ENCODE data around the gene INPPL1.

The INPPL1 gene

GRCh38 chr11:72232260-72233055, 7.9 kb downstream of the INPPL1 start:
- peak; percentile 18 for DNase-seq

GRCh38 chr11:72233056-72233772, 8.6 kb downstream of the INPPL1 start:
- DNase-seq: peak; percentile 15

GRCh38 chr11:72233773-72234513, 9.4 kb downstream of the INPPL1 start:
- DNase-seq: peak; percentile 19

DNA sequence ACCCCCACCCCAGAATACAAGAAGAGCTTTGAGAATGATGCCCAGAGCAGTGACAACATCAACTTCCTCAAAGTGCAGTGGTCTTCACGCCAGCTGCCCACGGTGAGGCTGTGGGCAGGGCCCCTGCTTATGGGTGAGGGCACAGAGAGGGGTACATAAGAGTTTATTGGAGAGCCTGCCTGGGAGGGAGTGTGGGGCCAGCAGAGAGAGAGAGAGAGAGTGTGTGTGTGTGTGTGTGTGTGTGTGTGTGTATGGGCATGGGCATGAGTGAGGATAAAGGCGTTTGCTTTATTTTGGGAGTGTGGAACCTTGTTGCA, 9.9 kb downstream of the INPPL1 start:
- no peak for DNase-seq

DNA sequence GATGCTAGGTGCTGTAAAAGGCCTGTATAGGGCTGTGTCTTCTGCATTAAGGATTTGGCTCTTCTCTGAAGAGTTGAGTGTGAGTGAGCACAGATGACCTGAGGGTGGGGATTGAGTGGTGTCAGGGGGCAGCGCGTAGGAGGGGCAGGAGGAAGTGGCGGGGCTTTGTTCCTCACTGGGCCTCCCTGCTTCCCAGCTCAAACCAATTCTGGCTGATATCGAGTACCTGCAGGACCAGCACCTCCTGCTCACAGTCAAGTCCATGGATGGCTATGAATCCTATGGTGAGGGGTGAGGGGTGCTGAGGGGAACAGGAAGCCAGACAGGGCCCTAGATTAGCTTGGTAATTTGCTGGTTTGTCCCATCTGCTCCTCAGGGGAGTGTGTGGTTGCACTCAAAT, 10.4 kb downstream of the INPPL1 start:
- no peak for DNase-seq

DNA sequence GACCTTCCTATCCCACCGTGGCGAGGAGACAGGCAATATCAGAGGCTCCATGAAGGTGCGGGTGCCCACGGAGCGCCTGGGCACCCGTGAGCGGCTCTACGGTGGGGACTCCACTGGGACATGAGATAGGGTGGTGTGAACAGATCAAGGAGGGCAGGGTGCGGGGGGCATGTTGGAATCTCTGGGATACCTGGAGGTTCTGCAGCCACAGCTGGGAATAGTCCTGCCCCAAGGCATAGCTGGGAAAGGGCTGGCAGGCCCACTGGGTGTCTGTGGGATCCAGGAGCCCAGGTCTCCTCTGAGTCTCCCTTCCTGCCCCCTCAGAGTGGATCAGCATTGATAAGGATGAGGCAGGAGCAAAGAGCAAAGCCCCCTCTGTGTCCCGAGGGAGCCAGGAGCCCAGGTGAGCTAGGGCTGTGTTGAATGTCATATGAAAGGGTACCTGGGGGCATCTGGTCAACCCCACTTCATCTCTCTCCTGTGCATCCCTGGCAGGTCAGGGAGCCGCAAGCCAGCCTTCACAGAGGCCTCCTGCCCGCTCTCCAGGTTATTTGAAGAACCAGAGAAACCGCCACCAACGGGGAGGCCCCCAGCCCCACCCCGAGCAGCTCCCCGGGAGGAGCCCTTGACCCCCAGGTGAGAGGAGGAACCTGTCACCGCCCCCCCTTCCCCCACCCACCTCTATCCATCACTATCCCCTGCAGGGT, 10.9 kb downstream of the INPPL1 start:
- peak; percentile 20 for DNase-seq

DNA sequence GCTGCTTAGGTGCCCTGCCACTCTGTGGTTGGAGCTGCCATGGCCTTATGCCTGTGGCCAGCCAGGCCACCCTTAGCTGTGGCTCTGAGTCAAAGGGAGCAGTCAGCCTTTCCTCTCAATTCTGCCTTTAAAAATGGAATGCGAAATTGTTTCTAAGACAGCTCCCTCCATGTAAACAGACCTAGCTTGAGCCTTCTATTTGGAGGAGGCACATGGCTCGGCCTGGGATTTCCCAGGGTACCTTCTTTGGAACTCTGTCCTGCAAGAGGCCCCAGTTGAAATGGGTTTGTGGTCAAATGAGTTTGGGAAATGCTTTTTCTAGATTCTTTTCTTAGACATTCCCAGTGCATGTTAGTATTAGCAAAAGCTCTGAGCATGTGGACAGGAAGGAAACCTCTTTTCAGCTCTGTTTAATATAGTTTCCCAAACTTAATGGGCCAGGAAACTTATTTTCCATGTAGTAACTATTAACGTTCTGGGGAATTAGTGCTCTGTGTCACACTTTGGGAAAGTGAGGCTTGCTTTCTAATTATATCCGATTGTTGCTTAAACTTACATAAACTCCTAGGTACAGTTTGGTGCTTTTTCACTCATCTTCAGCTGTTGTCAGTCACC, 11.6 kb downstream of the INPPL1 start:
- DNase-seq: no peak

GRCh38 chr11:72236774-72237111, 12.2 kb downstream of the INPPL1 start:
- no peak for DNase-seq

GRCh38 chr11:72237112-72237931, 12.8 kb downstream of the INPPL1 start:
- DNase-seq: no peak

GRCh38 chr11:72238040-72238450, 13.5 kb downstream of the INPPL1 start:
- DNase-seq: peak; percentile 73

DNA sequence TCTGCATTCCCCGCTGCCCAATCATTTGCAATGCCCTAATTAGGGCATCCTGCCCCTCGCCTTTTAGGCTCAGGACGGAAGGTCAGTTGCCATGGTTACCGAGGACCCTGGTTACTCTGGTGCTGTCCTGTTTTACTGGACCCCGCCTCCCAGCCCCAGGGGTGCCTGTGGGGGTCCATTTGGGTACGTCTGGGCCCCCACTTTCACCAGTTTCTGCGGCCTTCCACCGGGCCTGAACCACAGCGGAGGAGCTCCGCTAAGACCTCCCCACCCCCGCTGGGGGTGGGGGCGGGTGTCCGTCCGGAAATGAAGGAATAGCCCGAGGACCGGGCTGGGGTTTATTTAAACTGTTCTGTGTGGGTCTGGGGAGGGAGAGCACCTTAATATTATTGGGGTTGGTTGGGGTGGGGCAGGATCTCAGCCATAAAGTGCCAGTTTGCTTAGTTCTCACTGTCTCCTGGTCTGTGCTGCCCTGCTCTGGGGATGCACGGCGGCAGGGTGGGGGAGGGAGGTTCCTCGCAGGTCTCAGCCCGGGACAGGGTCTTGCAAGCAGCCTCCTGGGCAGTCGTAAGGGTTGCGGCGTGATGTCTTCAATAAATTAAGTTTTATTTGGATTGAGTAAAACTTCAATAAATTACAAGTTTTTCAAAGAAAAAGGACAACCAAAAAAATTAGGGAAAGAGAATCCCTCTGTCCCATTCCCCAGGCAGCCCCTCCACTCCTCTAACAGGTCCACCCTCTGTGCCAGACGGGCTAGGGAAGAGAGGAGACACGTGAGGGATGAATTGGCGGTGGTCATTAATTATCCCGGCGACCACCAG, 14.1 kb downstream of the INPPL1 start:
- no peak for DNase-seq

DNA sequence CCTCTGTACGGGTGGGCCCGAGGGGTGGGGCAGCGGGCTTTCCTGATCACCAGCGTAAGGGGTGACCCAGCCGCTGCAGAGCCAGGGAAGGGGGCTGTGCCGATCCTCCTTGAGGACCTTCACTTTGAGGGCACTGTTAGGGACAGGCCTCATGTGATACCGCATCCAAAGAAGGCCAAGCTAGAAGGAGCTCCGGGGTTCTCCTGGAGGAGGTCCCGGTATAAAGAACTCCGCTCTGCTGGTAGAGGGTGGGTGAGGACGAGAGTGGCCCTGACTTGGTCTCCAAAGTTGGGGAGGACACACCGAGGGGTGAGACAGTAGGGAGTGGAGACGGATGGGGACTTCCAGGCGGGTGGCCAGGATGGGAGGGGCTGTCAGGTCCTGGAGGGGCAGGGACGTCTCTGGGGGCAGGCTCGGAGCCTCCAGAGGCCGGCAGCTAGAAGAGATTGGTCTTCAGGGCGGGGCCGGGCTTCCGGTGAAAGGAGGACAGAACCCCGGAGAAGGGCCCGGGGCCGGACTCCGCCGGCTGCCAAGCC, 14.8 kb downstream of the INPPL1 start:
- no peak for DNase-seq

DNA sequence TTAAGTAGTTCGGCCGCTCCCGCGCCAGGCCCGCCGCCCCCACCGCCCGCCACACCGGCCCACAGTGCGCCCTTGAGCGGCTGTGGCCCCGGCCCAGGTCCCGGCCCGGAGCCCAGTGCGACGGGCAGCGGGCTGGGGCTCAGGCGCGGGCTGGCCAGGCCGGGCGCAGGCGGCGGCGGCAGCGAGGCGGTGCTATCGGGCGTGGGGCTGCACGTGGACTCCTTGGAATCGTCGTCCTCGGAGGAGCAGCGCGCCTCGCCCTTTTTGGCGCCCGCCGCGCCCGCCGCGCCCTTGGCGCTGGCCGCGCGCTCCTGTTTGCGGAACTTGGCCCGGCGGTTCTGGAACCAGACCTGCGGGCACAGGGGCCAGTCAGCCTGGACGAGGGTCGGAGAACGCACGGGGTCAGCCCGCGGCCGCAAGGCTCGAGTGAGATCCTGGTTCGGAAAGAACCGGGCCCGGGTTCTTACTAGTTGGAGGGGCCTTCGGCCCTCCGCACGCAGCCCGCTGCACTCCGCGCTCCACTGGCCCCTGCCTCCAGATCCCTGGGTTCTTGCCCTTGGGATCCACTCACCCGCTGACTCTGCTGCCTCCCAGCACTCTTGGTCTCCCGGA, 15.4 kb downstream of the INPPL1 start:
- no peak for DNase-seq

GRCh38 chr11:72240461-72241290, 16.1 kb downstream of the INPPL1 start:
- no peak for DNase-seq

DNA sequence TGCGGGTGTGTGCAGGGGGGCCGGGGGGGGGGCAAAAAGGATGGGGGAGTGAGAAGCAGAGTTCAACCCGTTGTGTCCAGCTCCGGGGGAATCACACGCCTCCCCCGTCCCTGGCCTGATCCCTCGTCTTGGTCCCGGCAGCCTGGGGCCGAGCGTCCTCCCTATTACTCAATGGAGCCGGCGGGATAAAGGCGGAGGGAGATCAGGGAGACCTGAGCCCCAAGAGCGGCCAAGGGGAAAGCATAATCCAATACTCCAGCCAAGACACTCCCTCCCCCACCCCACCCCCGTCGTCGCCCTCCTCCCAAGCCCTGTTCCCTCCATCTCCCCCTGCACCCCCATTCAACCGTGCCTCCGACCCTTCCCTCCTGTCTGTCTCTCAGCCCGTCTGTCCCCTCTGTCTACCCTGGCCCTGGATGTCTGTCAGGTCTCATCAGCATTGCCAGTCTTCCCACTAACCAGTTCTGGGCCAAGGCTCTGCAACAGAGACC, 16.8 kb downstream of the INPPL1 start:
- DNase-seq: no peak

DNA sequence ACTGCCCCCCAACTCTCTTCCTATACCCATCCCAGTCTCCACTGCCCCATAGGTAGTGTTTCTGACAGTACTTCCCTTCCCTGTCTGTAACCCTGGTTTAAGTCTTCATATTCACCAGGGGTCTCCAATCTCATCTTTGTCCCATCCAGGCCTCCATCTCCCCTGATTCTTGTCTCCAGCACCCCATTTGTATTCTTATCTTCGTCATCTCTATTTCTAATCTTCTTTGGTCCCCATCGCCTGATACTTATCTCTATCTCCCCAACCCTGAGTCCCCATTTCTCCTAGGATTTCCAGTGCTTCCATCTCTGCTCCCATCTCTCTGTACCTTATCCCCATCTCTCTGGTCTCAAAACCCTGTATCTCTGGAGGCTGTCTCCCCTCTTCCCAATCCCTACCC, 17.6 kb downstream of the INPPL1 start:
- no peak for DNase-seq

DNA sequence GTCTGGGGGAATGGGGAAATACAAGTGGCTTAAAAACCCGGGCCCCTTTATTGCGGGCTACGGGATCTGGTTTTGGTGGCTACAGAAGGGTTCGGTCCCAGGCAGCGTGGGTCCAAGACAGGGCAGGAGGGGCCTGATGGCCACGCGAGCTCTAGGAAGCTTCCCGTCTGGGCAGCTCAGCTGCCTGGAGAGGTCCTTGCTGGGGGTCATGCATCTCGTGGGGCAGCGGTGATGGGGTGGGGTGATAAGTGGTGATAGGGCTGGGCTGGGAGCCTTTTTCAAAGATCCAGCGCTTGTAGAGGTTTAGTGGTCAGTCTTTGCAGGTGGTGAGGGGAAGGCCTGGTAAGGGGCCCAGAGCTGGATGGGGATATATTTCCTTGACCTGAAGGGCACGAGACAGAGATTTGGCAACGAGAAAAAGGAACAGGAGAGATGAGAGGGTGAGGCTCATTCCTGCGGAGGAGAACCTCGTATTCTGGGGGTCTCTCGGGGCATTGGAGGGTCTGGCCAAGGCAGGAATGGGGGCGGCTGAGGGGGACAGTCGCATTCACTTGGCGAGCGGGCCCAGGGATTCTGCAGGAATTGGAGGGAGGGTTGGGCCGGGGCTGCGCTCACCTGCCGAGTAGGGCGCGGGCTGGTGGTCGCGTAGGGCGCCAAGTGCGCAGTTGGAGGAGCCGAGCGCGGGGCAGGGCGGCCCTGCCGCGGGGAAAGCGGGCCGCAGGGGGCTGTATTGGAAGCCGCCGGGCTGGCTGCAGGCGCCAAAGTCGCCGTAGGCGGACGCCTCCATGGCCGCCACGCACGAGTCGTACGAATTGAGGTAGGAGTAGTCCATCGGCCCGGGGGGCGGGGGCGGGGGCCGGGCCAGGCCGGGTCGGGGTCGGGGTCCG, 18.8 kb downstream of the INPPL1 start:
- DNase-seq: no peak

- DNase-seq: no peak
These were observed 19.4 kb downstream of the INPPL1 start, which contains the start of gene PHOX2A for GRCh38 chr11:72244060-72244360. PHOX2A (minus strand) TSS chr11:72244176; CDS start chr11:72244004, 172 bp downstream.

All from stimulated activated CD8-positive, alpha-beta memory T cell treated with anti-CD3 and anti-CD28 coated beads, Interleukin-4, amount 100 ng/mL, for 48 hours (primary cell).